HG02840 (cell line): Measurements from ENCODE around the gene AGAP1.
"Not testable (repeated sequence)": the region's sequence is repeated elsewhere in the genome, so short reads cannot be mapped to it uniquely, and the experiment has no call there.

ENCODE experiments used
- ATAC-seq: cut with Tn5 transposase; IDR thresholded peaks from one replicate; pipeline ENCODE4 v1.9.1; 2021; ENCODE audit warnings: mild to moderate bottlenecking, moderate library complexity, moderate number of reproducible peaks; ENCODE audit not compliant: unreplicated experiment, low FRiP score

Gene AGAP1

DNA sequence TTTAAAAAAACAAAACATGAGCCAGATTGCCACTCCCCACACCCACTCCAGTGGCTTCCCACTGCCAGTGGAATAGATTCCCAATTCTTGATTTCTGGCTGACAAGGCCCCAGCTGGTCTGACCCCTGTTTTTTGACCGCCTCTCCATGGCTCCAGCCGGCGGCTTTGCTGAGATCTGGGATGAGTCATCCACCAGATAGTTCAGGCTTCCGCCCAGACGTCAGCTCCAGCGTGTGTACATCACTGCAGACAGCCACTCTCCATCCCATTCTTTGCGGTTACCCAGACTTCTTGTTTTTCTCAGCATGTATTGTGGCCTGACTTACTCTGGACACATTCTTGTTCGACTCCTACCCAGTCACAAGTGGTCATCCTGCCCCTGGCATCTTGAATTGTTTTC lies 446.5 kb downstream of the AGAP1 start:
- no peak for ATAC-seq

GRCh38 chr2:235944591-235944990 lies 450.7 kb downstream of the AGAP1 start:
- no peak for ATAC-seq

- no peak for ATAC-seq
Observed at GRCh38 chr2:235945608-235946140, 451.8 kb downstream of the AGAP1 start.

DNA sequence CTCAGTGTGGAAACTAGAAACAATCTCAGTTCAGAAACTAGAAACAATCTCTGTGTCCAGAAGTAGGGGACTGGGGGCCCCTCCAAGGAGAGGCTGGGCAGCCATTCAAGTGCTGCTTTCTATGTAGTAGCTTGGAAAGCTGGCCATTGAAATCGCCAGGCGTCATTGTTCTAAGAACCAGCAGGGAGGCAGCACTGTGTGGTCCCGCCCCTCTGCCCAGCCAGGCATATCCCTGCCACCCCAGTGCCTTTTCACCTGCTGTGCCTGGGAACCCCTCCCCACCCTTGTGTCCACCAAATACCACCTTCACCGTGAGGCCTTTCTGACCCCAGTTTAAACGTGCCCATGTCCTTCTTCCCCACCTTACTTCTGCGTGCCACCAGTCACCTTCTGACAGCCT lies 452.7 kb downstream of the AGAP1 start:
- ATAC-seq = no peak

DNA sequence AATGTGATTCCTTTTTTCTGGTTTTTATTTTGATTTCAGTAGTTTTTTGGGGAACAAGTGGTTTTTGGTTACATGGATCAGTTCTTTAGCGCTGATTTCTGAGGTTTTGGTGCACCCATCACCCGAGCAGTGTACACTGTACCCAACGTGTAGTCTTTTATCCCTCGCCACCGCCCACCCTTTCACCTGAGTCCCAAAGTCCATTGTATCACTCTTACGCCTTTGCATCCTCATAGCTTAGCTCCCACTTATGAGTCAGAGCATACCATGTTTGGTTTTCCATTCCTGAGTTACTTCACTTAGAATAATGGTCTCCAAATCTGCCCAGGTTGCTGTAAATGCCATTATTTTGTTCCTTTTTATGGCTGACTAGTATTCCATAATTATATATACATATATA lies 453.2 kb downstream of the AGAP1 start:
- ATAC-seq = not testable (repeated sequence)

DNA sequence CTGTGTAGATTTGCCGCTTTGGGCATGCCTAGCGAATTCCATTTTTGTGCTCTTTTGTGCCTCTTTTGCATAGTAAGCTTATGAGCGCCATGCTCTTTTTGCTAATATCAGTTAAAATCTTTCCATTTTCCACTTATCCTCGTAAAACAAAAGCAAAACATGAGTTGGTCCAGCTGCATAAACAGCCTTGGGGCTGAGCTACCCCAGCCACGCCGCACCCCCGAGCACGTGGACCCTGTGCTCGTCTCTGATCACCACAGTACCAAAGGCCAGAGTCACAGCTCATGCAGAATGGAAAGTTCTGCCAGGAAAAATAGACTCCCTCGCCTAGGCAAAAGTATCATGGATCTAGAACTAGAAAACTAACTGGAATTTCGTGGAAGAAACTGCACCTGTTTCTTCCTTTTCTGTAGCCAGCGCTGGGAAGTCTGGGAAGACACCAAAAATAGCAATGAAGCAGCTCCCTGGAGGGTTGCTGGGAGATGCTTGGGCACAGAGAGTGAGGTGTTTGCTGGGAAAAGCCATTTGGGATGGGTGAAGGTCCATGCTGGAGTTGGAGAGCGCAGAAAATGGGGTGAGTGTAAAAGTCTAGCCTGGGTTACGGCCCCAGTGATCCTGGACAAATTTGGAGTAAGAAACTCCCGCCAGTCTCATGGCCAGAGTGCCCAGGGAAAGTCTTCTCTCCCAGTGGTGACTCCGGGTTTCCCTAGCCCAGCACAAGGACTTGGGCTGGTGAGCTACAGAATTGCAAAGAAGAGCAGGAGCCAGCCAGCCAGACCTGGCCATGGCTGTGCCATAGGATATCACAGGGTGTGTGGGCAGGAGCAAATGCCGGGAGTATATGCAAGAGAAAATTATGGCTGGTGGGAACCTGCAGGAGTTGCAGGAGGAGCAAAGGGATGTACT lies 456.0 kb downstream of the AGAP1 start:
- ATAC-seq = no peak

GRCh38 chr2:235950473-235950809 lies 456.6 kb downstream of the AGAP1 start:
- ATAC-seq = no peak

DNA sequence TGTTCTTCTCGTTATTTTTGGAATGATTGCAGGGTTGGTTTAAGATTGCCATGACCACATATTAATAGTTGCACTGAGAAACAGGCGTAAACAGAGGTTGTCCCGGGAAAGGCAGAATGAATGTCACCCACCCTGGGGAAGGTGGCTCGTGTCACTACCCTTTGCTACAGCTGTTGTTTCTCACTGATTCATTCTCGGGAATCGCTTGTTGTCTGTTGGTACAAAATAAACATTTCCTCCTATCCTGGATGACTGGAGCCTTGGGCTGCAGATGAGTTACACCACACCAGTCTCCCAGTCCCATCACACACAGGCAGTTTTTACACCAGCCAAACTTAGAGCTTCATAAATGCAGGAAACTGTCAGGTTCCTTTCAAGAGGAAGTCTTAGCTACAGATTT lies 457.6 kb downstream of the AGAP1 start:
- no peak for ATAC-seq

DNA sequence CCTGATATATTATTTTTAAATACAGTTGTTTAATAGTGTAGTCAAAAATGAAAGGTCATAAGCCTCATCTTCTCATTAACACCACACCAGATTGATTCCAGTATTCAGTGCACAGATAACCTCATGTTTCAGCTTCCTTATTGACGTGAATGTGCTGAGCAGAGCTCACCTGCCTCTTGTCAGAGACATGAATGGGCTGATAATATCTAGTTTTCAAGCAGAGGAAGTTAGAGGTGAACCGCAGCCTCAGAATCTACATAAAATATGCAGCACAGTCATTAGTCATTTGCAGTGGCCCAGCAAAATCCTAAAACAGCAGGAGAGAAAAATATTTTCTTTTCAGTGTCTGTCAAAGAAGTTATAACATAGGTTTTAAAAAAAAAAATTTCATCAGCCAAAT lies 458.1 kb downstream of the AGAP1 start:
- ATAC-seq = no peak

DNA sequence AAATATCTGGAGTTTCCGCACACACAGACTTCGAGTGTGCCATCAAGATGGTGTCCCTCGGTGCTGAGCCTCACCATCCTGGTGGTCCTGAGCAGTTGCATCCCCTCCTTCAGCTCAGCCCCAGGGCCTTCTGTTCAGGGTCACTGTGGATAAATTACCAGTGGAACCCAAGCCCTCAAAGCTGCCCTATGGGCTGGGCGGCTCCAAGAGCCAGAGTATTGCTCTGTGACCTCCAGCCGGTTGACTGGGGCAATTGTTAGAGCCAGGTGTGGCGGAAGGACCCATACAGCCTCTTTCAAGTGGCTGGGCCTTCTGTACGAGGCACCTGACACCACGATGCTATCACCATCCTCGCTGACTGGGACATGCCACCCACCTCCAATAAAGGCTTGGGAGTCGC lies 458.9 kb downstream of the AGAP1 start:
- ATAC-seq = no peak

GRCh38 chr2:235954281-235954680 lies 460.4 kb downstream of the AGAP1 start:
- ATAC-seq = no peak

- ATAC-seq = no peak
Observed at GRCh38 chr2:235954888-235955480, 461.1 kb downstream of the AGAP1 start.

GRCh38 chr2:235955664-235956063 lies 461.8 kb downstream of the AGAP1 start:
- no peak for ATAC-seq

DNA sequence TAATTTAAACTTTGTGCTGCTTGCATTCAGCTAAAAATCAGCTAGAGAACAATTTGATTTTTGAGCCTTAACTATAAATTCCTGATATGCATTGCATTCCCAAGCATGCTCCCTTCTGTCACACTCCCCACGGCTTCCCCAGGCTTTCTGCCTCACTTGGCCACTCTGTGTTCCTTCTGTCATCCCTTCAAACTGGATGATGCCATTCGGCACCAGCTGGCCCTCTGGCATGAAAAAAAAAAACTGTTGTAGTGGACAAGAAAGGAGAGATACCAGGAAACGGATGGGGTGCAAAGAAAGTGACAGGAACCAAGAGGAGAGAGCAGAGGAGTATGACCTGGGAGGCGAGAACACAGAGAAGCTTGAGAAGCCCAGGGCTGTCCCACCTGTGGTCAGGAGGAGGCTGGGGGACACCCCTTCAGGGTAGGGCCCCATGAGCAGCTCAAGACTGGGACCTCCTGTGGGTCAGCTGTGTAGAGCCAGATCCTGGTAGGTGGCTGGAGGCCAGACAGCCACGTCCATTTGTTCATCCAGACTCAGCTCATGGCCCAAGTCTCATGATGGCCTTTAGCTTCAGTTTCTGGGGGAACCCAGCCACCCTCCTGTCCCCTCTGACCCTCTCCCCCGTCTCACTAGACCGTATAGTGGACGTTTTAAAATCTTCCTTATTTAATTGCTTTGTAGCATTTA lies 462.6 kb downstream of the AGAP1 start:
- no peak for ATAC-seq

DNA sequence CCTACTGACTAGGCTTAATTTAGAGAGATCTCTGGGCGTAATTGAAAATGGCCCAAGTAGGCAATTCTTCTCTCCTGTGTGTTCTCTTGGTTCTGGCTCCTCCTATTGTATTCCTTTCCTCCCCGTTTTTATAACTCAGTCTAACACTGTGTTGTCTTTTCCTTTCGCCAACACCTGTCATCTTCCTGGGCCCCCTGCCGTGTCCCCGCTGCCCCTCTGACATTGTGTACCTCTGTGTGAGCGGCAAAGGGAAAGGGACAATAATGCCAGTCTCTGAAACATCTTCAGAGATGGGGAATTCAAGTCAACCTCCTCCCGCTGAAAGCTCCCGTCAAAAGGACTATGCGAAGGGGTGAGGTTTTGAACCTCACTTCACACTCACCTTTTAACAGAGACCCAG lies 463.4 kb downstream of the AGAP1 start:
- ATAC-seq = no peak

GRCh38 chr2:235958221-235958930 lies 464.5 kb downstream of the AGAP1 start:
- no peak for ATAC-seq

GRCh38 chr2:235958931-235959410 lies 465.1 kb downstream of the AGAP1 start:
- ATAC-seq = no peak

DNA sequence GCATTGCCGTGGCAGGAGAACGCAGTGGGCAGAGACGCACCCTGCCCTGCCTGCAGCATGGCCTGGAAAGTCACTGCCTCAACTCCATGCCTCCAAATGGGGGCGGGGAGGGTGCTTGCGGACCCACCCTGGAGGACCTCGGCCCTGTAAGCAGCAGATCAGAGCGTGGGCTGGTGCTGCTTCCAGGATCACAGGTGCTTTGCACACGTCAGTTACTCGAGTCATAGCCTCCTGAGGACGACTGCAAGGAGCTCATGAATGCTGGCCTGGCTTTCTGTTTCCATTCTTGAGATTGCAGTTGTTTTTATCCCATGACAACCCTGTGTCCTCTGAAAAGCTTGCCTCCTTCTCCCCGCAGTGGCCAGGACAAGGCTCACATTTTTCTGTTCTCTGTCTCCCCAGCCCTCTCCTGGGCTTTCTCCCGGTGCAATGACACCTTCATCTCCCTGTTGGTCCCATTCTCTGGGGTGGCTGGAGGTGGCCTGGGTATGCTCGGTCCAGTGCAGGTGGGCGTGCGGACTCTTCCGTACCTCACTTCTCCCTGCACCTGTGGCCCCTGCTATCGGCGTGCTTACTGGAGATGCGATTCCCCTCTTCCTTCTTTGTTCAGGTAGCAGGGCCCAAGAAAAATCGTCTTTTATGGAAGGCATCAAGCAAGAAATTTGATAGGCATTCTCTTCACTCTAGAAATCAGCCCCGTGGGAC lies 466.3 kb downstream of the AGAP1 start:
- ATAC-seq = no peak

DNA sequence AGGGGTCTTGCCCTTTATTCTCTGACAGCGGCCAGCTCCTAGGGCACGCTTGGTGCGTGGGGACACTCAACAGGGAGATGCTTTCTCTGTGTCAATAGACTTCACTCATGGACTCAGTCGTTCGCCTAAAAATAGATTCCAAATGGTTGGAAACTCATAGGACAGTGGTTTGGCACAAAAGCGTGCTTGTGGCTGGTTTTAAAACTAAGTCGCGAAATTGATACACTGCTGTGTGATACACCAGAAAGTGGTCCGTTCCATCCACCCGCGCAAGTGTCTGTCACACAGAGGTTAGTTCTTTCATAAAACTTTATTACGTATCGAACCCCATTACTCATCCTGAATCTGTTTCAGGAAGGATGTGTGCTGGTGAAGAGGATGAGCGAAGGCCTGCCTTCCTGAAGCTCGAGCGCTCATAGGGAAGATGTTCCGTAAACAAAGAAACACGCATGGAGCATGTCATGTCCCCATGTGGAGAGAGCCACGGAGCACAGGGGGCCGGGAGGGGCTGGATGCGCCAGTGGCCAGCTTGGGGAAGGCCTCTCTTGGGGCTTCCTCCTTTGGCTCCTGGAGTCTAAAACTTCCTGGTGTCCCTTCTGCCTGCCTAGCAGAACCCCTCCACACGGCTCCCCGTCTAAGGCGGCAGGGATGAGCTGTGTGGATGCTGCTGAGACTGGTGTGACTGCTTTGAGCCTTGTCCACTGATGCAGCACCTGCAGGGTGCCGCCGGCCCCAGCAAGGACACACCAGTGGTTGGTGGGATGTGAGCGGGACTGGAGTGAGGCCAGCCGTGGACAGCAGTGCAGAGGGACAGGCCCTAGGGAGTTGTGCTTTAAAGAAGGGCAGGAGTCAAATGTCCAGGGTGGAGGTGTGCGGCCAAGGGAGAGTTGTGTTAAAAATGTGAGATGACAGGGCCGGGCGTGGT lies 467.1 kb downstream of the AGAP1 start:
- no peak for ATAC-seq
